ENCODE results near the gene IFI27.
"Not testable (repeated sequence)": the region's sequence is repeated elsewhere in the genome, so short reads cannot be mapped to it uniquely, and the experiment has no call there.

Gene IFI27

GRCh38 chr14:94153750-94154342 lies 43.3 kb downstream of the IFI27 start:
- DNase-seq (ENCODE audit: low read depth), result no peak

GRCh38 chr14:94156143-94156542 lies 45.6 kb downstream of the IFI27 start:
- DNase-seq (ENCODE audit: low read depth), result not testable (repeated sequence)

- DNase-seq (ENCODE audit: low read depth), result no peak
Observed at GRCh38 chr14:94157197-94157596, 46.7 kb downstream of the IFI27 start.

GRCh38 chr14:94158239-94158883 lies 47.8 kb downstream of the IFI27 start:
- no peak for DNase-seq (ENCODE audit: low read depth)

GRCh38 chr14:94161058-94161457 lies 50.5 kb downstream of the IFI27 start:
- DNase-seq (ENCODE audit: low read depth), result no peak

GRCh38 chr14:94161981-94162380 lies 51.4 kb downstream of the IFI27 start:
- DNase-seq (ENCODE audit: low read depth), result no peak

- no peak for DNase-seq (ENCODE audit: low read depth)
Observed at GRCh38 chr14:94162466-94162865, 51.9 kb downstream of the IFI27 start.

- DNase-seq (ENCODE audit: low read depth), result no peak
Observed at GRCh38 chr14:94163796-94164195, 53.3 kb downstream of the IFI27 start.

- no peak for DNase-seq (ENCODE audit: low read depth)
Observed at GRCh38 chr14:94164685-94165431, 54.3 kb downstream of the IFI27 start.

GRCh38 chr14:94165744-94166143 lies 55.2 kb downstream of the IFI27 start:
- no peak for DNase-seq (ENCODE audit: low read depth)

Measured in T follicular helper cell (primary cell).